HG03103 (cell line): Measurements from ENCODE around the gene KLK11.

ENCODE experiments used
- ATAC-seq: cut with Tn5 transposase; IDR thresholded peaks from one replicate; pipeline ENCODE4 v1.9.1; 2021; ENCODE audit warnings: low read depth; ENCODE audit not compliant: unreplicated experiment

Gene KLK11, protein sequence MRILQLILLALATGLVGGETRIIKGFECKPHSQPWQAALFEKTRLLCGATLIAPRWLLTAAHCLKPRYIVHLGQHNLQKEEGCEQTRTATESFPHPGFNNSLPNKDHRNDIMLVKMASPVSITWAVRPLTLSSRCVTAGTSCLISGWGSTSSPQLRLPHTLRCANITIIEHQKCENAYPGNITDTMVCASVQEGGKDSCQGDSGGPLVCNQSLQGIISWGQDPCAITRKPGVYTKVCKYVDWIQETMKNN

DNA sequence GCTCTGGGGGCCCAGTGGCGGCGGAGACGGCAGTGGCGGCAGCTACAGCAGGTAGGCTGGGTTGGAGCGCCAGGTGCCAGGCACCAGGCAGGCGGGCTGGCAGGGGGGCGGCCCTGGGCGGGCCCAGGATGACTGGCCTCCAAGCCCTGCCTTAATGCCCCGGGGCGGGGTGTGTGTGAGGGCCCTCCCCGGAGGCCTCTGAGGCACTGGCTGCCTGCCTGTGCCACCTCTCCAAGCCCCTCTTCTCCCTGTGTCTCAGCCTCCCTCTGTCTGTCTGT is at the start of gene KLK11:
TSS of gene KLK11 (minus strand) at position 63 of the 278 bp plus-strand sequence. CDS start 985 bp downstream, outside the sequence.
- ATAC-seq: no peak

DNA sequence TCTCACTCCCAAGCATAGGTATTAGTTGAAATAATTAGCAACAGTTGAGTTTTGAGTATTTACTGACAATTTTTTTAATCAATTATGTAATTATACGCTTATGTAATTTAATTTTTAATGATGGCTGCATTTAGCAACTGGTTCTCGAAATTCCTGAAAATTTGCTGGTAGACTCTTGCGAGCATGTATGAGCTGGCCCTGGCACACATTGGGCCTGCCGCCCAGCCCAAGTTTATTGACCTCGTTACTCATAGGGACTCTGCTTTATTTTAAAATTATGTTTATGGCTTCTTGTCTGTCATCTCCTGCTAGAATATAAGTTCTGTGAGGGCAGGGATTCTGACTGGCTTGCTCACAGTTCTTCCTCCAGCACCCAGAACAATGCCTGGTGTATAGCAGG is 49.6 kb upstream of the KLK11 start:
- ATAC-seq: no peak

DNA sequence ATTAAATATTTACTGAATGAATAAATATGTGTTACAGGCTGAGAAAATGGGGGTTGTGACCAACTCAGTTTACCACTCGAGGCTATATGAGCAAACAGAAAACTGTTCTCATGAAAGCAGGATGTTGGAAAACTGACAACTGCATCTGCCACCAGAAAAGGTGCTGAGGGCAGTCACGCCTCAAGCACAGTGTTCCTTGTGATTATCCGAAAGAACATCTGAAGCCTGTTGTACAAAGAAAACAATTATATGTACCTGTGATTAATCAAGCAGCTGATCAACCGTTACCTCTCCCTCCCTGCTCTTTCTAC is 44.6 kb upstream of the KLK11 start:
- no peak for ATAC-seq

DNA sequence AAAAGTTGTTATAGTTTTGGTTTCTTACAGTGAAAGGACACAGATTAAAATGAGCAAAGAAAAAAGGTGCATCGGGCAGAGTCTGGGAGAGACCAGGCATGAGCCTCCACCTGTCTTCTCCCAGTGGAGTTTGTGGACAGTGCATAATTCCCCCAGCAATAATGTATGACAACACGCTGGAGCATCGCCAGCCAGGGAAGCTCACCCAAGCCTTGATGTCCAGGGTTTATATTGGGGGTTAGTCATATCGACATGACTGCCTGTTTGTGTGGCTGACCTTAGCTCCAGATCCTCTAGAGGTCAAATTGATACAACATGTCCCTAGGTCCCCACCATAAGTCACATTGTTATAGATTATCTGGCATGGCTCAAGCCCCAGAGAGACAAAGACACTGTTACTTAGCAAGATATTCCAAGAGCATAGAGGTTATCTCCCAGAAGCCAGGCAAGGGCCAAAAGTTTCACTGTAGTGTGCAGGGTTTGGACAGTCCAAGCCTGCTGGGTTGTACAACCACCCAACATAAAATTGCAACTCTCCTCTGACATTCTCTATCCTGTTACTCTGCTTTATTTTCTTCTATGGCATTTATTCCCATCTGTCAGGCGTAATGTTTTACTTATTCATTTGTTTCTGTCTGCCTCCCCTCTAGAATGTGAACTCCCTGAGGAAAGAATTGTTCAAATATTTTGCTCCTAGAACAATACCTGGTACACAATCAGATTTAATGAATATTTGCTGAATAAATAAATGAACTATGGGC is 44.1 kb upstream of the KLK11 start:
- ATAC-seq: no peak

DNA sequence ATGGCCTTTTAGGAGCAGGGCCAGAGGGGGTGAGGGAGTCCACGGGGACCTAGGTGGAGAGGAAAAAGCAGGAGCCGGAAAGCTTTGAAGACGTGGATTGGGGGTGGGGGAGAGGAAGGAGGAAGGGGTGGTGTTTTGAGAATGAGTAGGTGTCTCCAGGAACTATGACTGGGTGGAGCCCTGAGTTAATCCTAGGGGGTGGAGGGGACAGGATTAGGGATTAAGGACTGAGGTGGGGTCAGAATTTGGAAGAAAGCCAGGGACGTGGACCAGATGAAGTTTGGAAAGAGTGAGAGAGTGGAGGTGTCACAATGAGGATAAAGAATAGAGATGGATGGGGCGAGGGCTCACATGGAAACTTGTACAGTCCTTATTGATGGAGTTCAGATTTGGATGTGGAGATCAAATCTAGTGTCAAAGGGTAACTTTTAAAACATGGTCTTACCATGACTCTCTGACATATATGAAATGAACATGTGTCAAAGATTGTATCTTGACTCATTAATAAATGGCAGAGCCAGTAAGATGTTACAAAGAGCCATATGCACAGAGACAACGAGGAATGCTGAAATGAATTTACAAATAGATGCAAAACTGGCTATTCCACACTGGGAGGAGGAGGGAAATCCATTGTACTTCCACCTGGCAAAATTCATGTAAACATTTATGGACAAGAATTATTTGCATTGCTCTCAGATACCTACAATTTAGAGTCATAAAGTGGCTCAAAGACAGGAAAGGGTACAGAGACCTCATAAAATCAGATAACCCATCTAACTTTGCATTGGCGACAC is 40.2 kb upstream of the KLK11 start:
- no peak for ATAC-seq

DNA sequence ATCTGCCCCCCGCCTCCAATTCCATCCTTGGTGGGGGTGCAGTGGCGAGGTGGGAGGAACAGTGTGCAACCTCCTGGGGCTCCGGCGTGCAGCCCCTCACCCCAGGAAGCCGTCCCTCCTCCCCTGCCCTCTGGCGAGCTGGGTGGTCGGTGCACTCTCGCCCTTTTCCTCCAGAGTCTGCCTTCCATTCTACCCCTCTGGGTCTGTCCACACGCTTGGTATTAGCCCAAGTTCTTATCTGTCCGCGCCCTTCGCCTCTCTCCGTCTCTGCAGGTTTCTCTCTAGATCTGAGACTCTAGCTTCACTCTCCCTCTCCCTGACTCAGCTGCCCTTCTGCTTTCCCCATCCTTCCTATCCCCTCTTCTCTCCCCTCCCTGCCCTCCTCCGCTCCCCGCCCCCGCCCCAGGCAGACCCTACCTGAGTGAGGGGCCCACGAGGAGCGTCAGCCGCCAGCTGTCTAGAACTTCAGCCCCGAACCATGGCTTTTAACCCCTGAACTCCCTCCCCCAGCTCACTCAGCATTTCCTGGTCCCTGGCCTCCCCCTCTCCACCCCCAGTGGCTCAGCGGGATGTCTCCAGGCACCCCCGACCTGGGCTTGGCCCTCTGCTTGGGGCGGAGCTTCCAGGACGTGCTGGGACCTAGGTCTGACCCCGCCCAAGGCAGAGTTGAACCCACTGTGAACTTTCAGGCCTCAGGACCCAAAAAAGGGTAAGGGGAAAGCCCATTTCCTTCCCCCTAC is 39.0 kb upstream of the KLK11 start:
- no peak for ATAC-seq

DNA sequence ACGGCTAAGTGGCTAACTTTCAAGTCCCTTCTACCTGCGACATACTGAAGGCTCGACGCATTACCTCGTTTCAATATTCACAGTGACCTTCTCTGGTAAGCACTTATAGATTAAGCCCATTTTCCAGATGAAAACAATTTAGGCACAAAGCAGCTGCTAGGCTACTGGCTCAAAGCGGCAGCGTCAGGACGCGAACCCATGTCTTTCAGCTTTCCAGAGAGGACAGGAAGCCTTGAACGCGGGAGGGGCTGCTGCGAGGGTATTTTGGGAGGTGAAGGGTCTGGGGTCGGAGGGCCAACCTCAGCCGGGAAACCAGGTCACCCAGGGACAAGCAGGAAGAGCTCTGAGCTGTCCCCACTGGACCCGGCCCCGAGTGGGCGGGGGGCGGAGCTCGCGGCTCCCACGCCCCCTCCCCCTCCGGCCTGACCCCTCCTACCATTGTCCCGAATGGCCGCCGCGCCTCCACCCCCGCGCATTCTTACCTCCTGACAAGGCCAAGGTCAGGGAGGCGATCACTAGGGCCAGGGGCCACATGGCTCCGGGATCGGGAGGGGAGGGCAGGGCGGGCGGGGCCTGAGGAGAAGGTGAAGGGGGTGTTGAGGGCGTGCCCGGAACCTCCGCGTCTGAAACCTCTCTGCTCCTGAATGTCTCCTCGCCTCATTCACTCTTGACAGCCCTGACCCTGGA is 38.3 kb upstream of the KLK11 start, which contains the start of gene KLK13:
TSS of gene KLK13 (minus strand) at position 559 of the 687 bp plus-strand sequence. CDS start at position 534, 25 bp downstream.
- ATAC-seq: no peak

DNA sequence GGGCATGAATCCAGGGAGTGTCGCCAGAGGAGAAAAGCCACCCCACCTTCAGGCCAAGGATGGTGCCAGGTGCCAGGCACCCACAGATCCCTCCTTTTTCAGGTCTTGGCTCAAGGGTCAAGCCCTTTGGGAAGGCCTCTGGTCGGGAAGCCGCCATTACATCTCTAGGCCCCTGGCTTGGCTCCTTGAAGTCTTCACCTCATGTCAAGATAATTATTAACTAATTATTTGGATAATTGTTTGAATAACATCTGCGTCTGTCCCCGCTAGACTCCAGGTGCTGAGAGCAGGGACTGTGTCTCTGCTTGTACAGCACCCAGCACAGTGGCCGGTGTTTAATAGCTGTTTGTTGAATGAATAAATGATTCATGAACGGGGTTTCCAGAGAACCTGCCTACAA is 37.2 kb upstream of the KLK11 start:
- no peak for ATAC-seq

DNA sequence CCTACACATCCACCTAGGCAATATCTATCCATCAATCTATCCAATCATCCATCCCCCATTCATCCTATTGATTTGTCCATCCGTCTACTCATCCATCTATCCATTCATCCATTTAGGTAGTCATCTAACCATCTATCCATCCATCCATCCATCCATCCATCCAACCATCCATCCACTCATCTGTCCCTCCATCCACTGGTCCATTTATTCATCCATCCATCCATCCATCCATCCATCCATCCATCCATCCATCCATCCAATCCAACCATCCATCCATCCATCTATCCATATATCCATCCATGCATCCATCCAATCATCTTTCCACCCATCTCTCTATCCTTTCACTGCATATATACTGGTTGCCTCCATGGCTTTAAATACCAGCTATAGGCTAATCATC is 34.6 kb upstream of the KLK11 start:
- ATAC-seq: no peak

DNA sequence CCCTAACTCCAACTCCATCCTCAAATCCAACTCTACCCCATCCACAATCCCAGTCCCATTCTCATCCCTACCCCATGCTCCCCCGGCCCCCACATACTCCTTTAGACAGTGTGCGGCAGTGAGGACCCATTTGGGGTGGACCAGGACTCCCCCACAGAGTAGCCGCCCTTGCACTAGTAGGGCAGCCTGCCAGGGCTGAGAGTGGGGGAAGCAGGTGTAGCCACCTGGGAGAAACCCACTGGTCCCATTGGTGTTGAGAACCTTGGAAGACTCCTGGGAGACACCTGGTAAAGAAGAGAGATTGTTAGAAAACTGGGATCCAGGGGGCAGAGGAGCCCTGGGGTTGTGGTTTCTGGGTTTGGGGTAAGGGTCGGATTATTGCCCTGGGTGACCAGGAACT is 33.9 kb upstream of the KLK11 start:
- no peak for ATAC-seq

DNA sequence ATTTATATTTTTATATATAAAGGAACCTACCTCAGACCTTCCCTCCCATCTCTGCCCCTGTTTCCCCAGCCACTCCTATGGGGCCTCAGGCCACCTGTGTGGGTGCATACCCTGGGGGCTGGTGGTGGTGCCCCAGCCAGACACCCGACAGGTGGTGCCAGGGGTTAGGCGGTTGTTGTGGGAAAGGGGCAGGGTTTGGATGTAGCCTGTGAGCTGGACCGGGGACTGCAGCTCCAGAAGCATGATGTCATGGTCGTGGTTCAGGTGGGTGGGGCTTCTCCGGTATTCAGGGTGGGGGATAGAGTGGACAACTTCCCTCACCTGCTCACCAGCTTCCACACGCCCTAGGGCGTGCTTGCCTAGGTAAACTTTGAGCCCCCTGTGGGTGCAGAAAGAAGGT is 33.3 kb upstream of the KLK11 start:
- no peak for ATAC-seq

DNA sequence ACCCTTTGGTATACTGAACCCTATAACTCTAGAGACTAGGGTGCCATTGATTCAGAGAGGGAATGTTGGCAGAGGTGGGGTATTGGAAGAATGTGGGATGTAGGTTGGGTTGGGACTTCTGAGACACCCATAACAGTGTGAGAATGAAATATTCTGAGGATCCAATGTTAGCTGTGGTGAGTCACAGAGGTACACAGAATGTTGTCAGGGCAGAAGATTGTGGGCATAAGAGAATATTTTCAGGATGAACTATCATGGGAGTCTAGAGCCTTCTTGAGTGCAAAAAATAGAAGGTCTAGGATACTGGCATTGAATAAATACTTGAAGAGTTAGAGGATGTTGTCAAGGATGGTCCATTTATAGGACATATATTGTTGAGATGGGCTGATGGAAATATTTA is 29.4 kb upstream of the KLK11 start:
- ATAC-seq: no peak

DNA sequence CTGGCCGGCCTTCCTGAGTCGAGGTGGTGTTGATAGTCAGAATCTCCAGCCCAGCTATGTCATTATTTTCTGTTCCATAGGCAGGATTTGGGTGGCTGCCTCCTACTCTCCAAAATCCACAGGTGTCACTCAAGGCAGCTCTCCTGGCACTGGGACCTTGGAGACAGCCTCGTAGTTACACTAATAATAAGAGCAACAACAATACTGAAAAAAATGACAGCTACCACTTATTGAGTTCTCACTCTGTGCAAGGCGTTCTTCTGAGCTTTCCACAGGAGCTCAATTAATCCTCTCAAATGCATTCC is 20.6 kb upstream of the KLK11 start:
- ATAC-seq: no peak

DNA sequence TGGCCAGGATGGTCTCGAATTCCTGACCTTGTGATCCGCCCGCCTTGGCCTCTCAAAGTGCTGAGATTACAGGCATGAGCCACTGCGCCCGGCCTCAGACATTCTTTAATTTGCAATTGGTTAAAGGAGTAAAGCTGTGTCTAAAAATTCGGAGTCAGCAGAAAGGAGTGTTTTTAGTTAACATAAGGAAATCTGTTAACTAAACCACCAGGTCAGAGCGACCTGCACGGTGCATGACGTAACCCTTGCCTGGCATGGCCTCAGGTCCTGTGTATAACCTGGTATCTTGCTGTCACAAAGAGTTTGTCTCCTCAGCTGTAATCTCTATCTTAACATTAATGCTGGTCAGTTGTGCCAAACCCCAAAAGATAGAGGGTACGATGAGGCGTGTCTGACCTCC is 17.9 kb upstream of the KLK11 start:
- ATAC-seq: no peak

DNA sequence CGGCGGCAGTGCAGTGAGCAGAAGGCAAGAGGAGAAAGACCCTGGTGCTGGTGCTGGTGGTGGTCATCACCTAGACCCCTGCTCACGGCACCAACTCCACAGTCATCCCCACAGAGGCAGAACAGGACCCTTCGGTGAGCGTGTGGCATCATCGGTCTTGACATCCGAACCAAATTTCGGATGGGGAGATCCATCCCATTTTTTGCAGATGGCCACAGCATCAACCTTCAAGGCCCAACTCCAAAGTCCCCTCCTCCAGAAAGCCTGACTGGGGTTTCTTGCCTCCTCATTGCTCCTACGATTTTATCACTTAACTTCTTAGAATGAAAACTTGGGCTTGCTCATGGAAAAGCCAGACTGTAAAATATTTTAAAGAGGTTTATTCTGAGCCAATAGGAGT is 17.1 kb upstream of the KLK11 start:
- ATAC-seq: no peak

DNA sequence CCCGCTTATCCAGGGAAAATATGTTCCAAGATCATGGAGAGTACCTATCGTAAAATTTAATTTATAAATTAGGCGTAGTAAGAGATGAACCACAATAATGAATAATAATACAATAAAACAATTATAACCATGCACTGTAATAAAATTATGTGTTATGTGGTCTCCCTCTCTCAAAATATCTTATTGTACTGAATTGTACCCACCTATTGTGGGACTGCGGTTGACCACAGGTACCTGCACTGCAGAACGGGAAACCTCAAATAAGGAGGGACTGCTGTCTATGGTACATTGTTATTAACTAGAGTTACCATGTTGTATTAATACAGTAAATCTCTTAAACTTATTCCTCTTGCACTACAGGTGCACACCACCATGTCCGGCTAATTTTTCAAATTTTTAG is 13.7 kb upstream of the KLK11 start:
- ATAC-seq: no peak

DNA sequence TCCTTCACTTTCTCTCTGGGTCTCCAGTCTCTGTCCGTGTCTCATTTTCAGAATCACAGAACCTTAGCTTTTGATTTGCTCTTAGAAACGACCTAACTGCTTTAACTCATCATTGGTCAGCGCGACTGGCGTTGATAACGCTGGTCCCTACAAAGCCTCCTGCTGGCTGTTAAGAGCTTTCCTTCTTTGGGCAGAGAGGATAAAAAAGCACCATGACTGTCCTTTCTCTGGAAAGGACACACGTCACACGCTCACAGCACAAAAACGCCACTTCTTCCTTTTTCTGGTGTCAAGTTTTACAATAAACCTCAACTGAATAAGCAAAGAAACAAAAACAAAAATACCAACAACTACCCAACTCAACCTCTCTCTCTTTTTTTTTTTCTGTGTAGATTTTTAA is 10.1 kb upstream of the KLK11 start:
- no peak for ATAC-seq

DNA sequence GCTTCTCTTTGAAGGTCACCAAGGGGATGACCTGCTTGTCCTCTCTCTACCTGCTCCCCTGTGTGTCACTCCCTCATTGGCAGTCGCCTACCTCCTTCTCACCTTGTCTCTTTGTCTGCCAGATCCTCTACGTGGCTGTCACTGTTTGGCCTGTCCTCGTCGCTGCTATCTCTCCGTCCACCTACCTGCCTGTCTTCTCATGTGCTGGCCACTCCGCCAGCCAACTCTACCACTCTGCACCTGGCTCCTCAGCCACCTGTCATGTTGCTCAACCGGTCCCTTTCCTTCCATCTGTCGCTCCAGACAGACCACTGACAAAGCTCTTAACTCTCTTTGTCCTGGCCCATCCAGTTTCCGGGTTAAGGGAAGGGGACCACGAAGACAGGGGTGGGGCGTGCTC is 8.3 kb upstream of the KLK11 start, which contains the start of gene KLK12:
TSS of gene KLK12 (minus strand) at position 299 of the 400 bp plus-strand sequence. CDS start 381 bp downstream, outside the sequence.
- ATAC-seq: no peak

DNA sequence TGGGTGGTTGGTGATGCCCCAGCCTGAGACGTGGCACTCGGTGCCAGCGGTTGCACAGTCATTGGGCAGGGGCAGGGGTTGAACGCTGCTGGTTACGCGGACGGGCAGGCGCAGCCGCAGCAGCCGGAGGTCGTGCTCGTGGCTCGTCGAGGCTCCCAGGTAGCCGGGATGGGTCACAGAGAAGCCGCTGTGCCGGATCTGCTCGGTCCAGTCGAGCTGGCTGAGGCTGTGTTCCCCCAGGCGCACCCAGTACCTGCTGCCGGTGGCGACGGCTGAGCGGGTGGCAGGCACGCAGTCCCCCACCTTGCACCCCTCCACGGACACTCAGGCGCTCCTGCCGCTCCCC is 5.4 kb upstream of the KLK11 start:
- ATAC-seq: no peak

DNA sequence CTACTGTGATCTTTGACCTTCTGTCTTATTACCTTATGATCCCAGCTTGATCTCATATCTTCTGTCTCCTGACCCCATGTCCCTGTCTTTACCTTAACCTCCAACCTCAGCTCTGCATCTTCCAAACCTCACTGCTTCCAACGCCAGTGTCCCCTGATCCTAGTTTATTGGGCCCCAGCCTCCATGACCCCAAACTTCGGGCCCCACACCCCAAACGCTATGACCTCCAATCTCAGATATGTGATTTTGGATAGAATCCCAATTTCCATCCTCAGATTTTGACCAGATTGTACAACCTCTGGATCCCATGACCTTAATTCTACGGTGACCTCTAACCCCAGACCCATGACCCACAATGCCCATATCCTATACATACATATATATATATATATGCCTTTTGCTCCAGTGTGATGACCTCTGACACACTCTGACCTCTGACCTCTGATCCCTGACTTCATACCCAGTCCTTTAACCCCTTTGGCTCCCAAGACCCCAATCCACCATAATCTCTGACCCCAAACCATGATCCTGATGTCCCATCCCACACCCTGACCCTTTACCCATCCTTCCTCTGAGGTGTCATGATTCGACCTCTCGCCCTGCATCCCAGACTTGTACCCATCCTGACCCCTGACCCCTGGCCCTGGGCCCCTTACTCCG is 4.9 kb upstream of the KLK11 start:
- no peak for ATAC-seq
